GM13977 (cell line): Measurements from ENCODE around the gene SH3PXD2B.

Experiments used
- DNase-seq: peaks from one replicate; pipeline ENCODE4 v3.0.0; 2012; ENCODE audit warnings: low spot score
- CTCF ChIP-seq: IDR thresholded peaks from 2 replicates; pipeline ENCODE4 v1.5.1; 2012; ENCODE audit warnings: mild to moderate bottlenecking, control low read depth; ENCODE audit not compliant: insufficient read depth; ENCODE audit errors: extremely low read depth, missing control alignments
- in situ Hi-C: fragments of 300-500 bp; cut with MboI; formaldehyde crosslinking; loops from one replicate; pipeline ENCODE4 v1.12.0; 2022; ENCODE audit warnings: low sequenced_read_pairs, low pct_unique_long_range_greater_than_20kb, mixed read lengths, inconsistent platforms; ENCODE audit not compliant: unreplicated experiment

The SH3PXD2B gene

GRCh38 chr5:172466062-172466461 lies 11.7 kb upstream of the SH3PXD2B start:
- no peak for TF ChIP-seq CTCF
- in situ Hi-C loops, result no loop called here
- no peak for DNase-seq

GRCh38 chr5:172463031-172463430 lies 8.7 kb upstream of the SH3PXD2B start:
- no peak for DNase-seq
- in situ Hi-C loops, result no loop called here
- TF ChIP-seq CTCF, result no peak

- no peak for DNase-seq
- no peak for TF ChIP-seq CTCF
- in situ Hi-C loops, result no loop called here
Observed at GRCh38 chr5:172459783-172460165, 5.4 kb upstream of the SH3PXD2B start.

GRCh38 chr5:172458976-172459782 lies 4.9 kb upstream of the SH3PXD2B start:
- in situ Hi-C loops, result no loop called here
- DNase-seq, result no peak

GRCh38 chr5:172456076-172456722 lies 1.9 kb upstream of the SH3PXD2B start:
- no peak for TF ChIP-seq CTCF
- no peak for DNase-seq
- in situ Hi-C loops, result no loop called here

More at GRCh38 chr5:172458976-172459782, 4.9 kb upstream of the SH3PXD2B start:
- no peak for TF ChIP-seq CTCF

- in situ Hi-C loops, result no loop called here
- no peak for TF ChIP-seq CTCF
- DNase-seq, result no peak
Observed at GRCh38 chr5:172455511-172456061, 1.3 kb upstream of the SH3PXD2B start.
